HTERT RPE-1 (cell line): Measurements from ENCODE around the gene ABCD1.
"Not testable (repeated sequence)": the region's sequence is repeated elsewhere in the genome, so short reads cannot be mapped to it uniquely, and the experiment has no call there.

ENCODE experiments used
- in situ Hi-C: fragments of 300-500 bp; cut with MboI; formaldehyde crosslinking; loops from 4 replicates; pipeline ENCODE4 v1.14.3; 2020; ENCODE audit warnings: low sequenced_read_pairs

ABCD1 gene

DNA sequence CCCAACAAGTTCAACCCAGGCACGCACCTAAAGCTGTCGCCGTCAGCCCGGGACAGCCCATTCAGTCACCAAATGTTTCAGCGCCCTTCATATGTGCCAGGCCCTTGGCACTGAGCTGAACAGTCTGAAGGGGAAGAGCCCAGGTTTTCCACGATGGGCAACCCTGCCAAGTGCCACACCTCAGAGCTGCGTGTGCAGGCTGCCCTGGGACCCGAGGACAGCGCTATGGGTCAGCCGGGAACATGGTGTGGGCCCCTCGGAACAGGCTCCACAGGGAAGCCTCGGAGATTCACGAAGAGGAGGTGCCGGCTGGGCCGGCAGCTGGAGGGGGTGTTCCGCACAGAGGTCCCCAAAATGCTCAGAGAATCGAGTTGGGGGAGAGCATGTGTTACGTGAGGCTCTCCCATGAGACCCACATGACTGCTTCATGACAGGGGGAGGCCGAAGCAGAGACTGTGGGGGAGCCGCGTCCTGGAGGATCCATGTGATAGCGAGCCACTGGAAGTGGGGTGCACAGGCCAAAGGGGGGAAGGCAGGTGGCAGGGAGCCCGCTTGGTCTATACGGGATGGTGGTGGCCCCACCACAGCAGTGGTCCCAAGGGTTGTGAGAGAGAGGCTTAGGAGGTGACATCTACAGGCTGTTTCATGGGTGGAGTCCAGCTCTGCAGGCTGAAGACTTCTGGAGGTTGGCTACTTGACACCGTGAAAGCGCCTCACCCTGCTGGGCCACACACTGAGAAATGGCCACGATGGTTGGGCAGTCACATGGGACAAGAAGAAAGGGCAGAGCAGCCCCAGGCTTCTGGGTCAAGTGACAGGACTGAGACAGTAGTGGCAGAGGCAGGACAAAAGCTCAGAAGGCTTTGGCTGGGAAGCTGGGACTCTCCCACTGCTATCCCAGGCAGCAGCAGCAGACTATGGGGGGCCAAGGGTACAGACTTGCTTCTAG lies 14.7 kb upstream of the ABCD1 start:
- in situ Hi-C loops: no loop called here

DNA sequence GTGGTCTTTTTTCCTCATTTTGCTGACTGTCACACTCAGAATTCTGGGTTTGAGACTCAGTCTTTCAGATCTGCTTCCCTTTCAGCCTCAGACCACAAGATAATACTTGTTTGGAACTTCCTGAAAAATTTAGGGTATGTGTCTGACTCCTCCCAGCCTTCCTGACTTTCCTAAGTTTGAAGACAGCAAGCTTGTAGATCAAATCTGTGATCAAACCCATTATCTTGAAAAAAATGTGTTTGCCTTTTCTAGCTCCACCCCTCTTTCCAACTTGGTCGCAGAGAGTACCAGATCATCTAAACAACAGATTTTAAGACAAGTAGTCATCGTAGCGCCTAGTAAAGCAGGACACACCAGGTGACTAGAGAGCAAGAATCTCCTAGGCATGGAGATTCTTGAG lies 10.4 kb upstream of the ABCD1 start:
- in situ Hi-C loops: no loop called here

DNA sequence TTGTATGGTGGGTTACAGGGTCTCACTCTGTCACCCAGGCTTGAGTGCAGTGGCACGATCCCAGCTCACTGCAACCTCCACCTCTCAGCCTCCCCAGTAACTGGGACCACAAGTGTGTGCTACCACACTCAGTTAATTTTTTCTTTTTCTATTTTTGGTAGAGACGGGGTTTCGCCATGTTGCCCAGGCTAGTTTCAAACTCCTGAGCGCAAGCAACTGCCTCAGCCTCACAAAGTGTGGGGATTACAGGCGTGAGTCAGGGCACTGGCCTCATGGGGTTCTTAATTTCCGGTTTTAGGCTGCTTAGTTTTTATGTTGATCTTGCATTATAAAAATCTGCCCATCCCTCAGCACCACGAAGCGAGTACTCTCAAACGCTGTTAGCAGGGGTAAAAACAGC lies 7.2 kb upstream of the ABCD1 start:
- in situ Hi-C loops: no loop called here

DNA sequence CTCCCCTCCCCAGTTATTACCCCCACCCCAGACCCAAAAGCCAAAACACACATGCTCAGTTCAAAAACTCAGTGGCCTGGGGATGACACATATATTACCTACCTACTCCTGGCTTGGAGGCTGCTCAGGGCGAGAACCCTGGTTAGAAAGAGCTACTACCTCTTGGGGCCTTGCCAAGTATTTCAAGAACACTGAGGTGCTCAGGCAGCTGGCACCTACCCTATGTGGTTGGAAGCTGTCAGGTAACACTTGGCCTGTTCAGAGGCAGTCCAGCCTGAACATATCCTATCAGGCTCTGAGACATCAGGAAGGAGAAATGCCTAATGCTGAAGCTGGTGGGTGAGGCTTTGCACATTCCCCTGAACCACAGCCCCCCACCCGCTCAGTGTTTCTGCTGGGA lies 5.4 kb upstream of the ABCD1 start:
- in situ Hi-C loops: no loop called here

DNA sequence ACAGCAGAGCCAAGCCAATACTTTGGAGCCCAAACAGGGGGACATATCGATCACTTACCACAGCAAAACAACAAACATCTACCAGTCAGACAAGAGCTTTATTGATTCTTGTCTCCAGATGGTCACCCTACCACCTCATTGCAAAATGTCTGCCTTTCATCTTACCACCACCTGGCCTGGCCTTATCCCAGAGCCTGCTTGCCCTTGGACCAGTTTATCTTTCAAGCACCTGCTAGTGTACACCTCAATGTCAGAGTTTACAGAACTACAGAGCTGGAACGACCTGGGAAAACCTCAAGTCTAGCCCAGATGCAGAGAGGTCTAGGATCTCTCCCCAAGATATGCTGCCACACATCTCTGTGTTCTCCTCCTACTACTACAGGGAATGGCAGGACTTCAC lies 5.0 kb upstream of the ABCD1 start:
- in situ Hi-C loops: no loop called here

DNA sequence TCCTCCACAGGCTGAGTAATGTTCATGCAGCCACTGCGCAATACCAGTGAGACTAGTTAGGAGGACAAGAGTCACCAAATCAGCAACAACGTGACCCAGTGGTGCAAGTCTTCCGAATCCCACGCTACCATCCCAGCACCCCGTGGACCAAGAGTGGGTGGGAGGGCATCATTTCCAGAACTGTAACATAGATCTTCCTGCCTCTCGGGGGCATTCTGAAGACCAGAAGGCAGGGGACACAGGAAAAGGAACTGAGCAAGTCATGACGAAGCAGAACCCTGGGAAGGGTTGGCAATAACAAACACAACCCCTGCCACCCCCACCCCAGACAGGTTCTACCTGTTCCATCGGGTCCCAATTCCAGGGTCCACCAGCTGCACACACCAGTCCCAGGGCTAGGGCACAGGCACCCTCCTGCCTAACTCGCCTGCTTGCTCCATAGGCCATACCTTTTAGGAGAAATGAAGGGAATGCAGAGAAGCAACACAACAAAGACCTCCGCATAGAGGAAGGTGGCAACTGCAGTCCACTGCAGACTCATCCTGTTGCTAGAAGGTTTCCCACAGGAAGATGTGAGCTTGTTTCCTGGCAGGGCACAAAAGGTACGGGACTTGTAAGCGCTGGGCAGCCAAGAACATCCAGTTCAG lies 1.8 kb upstream of the ABCD1 start:
- in situ Hi-C loops: no loop called here

DNA sequence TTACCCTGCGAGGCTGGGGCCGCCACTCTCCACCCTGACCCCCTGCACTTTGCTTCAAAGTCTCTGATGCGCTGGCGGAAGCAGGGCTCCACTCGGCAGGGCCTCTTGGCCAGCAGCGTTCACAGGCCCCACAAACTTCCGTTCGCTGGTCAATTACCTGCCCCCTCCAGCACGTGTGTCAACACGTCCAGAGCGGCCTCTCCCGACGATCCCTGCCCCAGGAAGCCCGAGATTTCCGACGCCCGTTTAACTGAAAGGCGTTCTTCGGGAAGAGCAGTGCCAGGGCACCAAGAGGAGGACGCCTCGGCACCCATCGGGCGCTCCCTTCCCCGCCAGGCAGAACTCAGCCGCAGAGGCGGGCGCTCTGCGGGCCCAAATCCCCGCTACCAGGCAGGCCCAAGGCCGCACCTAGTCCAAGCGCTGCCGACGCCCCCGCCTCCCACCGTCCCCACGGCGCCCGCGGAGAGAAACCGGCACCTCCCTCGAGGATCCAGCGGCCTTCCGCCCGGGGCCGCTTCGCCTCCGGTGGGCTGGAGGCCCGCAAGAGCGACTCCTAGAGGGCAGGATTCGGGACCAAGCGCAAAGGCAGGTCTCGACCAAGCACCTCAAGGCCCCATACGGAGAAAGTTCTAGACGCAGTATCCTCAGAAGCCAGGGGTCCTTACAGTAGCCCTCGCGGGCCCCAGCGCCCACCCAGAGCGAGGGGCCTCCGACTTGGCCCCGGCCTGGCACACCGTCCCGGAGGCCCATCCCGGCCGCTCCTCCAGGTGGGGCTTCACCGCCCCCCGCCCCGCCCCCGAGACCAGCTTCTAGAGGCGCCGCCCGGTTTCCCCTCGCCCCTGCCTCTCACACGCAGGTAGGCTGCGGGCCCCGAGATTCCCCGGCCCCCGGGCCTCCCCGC lies 1.1 kb upstream of the ABCD1 start:
- in situ Hi-C loops: no loop called here

DNA sequence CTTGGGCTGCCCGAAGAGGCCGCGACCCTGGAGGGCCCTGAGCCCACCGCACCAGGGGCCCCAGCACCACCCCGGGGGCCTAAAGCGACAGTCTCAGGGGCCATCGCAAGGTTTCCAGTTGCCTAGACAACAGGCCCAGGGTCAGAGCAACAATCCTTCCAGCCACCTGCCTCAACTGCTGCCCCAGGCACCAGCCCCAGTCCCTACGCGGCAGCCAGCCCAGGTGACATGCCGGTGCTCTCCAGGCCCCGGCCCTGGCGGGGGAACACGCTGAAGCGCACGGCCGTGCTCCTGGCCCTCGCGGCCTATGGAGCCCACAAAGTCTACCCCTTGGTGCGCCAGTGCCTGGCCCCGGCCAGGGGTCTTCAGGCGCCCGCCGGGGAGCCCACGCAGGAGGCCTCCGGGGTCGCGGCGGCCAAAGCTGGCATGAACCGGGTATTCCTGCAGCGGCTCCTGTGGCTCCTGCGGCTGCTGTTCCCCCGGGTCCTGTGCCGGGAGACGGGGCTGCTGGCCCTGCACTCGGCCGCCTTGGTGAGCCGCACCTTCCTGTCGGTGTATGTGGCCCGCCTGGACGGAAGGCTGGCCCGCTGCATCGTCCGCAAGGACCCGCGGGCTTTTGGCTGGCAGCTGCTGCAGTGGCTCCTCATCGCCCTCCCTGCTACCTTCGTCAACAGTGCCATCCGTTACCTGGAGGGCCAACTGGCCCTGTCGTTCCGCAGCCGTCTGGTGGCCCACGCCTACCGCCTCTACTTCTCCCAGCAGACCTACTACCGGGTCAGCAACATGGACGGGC lies 579 bp downstream of the ABCD1 start:
- in situ Hi-C loops: no loop called here

DNA sequence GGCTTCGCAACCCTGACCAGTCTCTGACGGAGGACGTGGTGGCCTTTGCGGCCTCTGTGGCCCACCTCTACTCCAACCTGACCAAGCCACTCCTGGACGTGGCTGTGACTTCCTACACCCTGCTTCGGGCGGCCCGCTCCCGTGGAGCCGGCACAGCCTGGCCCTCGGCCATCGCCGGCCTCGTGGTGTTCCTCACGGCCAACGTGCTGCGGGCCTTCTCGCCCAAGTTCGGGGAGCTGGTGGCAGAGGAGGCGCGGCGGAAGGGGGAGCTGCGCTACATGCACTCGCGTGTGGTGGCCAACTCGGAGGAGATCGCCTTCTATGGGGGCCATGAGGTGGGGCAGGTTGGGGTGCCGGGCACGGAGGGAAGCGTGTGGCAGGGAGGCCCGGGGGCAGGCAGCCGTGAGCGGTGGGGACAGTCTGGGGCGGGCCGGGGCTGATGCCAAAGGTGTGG lies 1.2 kb downstream of the ABCD1 start:
- in situ Hi-C loops: no loop called here

DNA sequence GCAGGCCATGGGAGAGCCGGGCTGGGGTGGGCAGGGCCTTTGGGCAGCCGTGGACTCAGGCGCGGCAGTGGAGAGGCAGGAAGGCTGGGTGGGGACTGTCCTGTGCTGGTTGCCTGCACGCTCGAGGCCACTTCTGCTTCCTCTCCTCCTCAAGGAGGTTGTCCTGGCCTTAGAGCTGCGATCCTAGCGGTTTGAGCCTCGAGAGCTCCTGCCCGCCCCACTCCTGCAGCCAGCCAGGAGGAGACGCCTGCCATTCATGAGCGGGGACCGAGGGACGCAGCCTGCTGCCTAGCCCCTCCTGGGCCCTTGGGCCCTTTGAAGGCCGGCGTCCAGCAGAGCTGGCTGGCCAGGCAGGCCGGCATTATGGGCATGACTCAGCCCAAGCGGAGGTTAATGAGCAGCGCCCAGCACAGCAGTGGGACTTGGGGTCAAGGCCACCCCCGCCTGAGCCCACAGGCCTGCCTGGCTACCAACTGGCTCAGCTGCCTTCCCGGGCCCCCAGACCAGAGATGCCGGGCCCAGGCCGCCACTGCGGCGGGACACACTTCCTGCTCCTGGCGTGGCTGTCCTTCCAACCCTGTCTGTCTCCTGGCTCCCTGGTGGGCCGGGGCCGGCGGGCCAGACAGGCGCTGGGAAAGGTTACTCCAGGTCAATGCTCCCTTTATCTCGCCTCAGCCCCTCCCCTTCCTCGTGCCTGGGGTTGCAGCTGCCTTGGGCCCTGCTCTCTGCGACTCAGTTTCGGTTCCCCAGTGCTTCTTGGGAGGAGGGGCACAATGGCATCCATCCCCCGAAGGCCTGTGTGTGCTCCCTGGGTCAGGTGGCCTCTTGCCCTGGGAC lies 1.8 kb downstream of the ABCD1 start:
- in situ Hi-C loops: no loop called here

DNA sequence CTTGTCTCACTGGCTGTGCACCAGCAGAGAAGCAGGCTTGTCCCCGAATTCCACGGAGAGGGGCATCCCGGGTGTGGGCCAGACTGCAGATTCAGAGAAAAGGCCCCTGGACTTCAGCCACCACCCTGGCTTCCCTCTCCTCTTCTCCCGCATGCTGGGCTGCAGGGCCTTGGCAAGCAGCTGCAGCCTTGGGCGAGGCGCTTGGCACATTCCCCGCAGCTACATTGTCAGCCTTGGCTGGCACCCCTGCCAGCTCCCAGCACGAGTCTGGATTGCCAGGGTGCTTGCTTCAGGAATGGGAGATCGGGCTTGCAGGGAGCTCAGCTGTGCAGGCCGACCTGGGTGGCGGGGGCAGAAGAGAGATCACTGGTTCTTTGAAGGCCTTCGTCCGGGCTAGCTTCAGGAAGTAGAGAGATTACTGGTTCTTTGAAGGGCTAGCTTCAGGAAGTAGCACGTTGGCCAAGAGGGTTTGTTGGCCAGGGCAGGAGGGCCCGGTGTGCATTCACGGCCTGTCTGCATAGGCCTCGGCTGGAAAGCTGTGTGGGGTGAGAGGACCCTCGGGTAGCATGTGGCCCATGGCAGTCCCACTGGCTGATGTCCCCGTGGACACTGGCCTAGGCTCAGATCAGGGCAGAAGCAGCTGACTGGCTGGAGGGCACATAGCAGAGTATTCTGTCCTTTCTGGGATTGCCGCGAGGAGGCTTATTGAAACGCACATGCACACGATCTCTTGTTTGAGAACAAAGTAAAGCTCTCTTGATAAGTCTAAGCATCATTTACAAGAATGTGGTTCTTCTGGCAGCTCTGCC lies 2.7 kb downstream of the ABCD1 start:
- in situ Hi-C loops: no loop called here

DNA sequence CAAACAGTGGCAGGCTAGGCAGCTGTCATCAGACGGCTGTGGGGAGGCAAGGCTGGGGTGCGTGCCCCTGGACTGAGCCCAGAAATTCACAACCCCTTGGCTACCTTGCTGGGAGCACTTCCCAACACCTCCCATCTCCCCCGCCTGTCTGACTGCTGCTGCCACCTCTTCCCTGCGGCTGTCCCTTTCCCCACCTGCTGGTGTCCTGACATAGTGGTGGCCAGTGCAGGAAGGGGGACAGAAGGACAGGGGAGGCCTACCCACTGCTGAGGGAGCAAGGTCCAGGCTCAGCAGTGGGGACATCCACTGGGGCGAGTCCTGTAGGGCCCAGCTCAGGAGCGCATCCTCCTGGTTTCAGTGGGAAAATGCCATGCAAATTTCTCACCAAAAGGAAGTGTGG lies 3.4 kb downstream of the ABCD1 start:
- in situ Hi-C loops: no loop called here

DNA sequence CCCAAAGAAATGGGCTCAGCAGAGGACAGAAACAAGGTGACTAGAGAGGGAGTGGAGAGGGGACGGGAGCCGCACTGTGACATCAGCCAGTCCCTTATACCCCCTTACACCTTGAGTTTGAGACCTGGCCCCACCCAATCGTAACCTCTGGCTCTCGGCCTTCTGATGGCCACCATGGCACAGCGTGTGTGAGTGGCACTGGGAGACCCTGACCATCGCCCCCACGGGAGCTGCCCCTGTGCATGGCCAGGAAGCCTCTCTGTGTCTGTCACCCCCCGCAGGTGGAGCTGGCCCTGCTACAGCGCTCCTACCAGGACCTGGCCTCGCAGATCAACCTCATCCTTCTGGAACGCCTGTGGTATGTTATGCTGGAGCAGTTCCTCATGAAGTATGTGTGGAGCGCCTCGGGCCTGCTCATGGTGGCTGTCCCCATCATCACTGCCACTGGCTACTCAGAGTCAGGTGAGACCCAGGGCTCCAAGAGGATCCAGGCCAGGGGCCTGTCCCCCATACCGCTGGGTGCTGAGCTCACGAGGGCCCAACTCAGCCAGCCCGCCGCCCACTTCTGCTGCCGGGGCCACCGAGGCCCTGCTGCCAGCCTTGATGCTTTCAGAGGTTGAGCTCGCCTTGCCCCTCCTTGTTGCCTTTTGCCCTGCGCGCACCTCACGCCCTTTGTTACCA lies 4.4 kb downstream of the ABCD1 start:
- in situ Hi-C loops: no loop called here

DNA sequence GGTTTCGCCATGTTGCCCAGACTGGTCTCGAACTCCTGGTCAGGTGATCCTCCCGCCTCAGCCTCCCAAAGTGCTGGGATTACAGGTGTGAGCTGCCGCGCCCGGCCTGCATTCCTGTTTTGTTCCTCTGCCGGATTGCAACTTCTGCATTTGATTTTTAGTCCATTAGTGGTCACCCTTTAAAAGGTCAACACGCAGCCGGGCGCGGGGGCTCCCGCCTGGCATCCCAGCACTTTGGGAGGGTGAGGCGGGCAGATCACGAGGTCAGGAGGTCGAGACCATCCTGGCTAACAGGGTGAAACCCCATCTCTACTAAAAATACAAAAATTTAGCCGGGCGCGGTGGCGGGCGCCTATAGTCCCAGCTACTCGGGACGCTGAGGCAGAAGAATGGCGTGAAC lies 5.5 kb downstream of the ABCD1 start:
- in situ Hi-C loops: not testable (repeated sequence)

DNA sequence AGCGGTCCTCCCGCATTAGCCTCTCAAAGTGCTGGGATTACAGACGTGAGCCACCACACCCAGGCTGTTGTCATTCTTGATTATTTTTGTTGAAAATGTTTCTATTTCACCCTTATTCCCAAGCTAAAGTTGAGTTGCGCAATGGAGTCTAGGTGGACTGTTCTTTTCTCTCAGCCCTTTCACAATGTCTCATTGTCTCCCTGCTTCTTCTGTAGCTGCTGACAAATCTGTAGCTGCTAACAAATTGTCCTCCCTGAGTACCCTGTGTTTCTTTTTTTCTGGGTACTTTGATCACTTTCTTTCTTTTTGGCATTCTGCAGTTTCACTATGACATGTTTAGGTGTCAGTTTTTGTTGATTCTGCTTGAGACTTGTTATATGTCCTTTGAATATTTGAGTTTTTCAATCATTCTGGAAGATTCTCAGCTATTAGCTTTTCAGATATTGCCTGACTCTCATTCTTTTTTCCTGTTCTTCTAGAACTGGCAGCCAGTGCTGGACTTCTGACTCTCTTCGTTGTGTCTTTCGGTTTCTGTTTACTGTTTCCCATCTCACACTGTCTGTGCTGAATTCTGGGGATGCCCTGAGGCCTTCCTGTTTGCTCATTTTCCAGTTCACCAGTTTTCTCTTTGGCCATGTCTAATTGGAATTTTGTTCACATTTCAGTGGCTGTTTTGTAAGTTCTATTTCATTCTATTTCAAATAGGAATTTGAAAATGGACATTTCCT lies 6.6 kb downstream of the ABCD1 start:
- in situ Hi-C loops: no loop called here

DNA sequence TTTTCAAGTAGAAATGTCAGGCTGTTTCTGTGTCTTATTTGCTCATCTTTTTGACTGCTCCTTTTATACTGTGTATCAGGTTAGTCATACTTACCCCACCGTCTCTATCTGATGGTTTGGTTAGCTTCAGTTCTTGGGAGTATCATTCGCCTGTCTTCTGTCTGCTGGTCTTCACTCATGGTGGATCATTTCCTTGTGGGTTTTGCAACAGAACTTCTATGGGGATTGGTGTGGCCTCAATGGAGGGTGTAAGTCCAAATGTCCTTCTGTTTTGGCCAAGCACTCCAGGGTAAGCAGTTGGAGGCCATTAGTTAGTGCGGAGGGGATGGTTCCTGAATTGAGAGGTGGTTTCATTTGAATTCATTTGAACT lies 7.2 kb downstream of the ABCD1 start:
- in situ Hi-C loops: no loop called here

DNA sequence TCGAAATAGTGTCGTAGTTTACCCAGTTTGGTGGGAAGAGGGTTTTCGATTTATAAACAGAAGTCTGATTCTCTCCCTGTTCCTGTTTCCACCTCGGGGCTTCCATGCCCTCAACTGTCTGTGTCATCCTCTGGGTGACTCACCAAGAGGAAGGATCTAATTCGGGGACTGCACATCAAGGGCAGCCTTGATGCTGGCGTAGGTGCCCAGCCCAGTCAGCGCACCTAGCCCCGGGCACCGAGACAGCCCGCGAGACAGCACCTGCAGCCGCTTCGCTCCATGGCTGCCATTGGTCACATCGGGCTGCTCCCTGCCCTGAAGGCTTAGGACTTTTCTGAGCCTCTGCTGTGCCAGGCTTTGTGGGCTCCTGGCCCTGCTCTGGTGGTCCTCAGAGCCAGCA lies 7.7 kb downstream of the ABCD1 start:
- in situ Hi-C loops: no loop called here
